Fibroblast of mammary gland (primary cell): Measurements from ENCODE around the gene TTC21B.
"Not testable (repeated sequence)": the region's sequence is repeated elsewhere in the genome, so short reads cannot be mapped to it uniquely, and the experiment has no call there.

ENCODE experiments used
- DNase-seq: peaks from one replicate; pipeline ENCODE4 v3.0.0-alpha.2; 2010; ENCODE audit warnings: low read depth
- H3K4me3 ChIP-seq: 2 replicates; pipeline ENCODE4 v1.5.1; 2011; ENCODE audit warnings: low read depth, mild to moderate bottlenecking, low read length, moderate library complexity; ENCODE audit not compliant: control insufficient read depth
- TF ChIP-seq, protein P1 (sequence below): conservative IDR thresholded peaks from 2 replicates; pipeline ENCODE4 v1.5.1; 2011; ENCODE audit warnings: low read depth, low read length, inconsistent platforms; ENCODE audit not compliant: control insufficient read depth, insufficient read depth

Gene TTC21B

GRCh38 chr2:165870346-165870745 lies 83.2 kb downstream of the TTC21B start:
- DNase-seq: no peak
- TF ChIP-seq, protein P1, sequence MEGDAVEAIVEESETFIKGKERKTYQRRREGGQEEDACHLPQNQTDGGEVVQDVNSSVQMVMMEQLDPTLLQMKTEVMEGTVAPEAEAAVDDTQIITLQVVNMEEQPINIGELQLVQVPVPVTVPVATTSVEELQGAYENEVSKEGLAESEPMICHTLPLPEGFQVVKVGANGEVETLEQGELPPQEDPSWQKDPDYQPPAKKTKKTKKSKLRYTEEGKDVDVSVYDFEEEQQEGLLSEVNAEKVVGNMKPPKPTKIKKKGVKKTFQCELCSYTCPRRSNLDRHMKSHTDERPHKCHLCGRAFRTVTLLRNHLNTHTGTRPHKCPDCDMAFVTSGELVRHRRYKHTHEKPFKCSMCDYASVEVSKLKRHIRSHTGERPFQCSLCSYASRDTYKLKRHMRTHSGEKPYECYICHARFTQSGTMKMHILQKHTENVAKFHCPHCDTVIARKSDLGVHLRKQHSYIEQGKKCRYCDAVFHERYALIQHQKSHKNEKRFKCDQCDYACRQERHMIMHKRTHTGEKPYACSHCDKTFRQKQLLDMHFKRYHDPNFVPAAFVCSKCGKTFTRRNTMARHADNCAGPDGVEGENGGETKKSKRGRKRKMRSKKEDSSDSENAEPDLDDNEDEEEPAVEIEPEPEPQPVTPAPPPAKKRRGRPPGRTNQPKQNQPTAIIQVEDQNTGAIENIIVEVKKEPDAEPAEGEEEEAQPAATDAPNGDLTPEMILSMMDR: no peak
- no peak overlapping the region for H3K4me3 ChIP-seq

DNA sequence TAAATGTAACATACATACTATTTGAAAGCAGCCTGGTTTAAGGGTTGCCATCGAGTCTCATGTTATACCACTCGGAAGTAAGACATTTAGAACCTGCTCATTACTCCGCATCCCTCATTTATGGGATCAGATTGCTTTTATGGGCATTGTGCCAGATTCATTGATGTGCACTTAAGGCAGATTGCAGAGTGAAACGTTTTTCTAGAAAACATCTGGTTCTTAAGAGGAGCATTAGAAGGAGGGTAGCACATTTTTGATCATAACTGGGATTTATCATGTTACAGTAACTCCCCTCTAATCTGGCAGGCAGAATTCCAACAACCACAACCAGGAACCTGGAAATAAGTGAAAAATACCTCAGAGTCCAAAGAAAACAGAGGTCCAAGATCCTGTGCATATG lies 85.4 kb downstream of the TTC21B start:
- DNase-seq: peak; percentile 30
- no peak overlapping the region for H3K4me3 ChIP-seq
- TF ChIP-seq, protein P1: no peak

DNA sequence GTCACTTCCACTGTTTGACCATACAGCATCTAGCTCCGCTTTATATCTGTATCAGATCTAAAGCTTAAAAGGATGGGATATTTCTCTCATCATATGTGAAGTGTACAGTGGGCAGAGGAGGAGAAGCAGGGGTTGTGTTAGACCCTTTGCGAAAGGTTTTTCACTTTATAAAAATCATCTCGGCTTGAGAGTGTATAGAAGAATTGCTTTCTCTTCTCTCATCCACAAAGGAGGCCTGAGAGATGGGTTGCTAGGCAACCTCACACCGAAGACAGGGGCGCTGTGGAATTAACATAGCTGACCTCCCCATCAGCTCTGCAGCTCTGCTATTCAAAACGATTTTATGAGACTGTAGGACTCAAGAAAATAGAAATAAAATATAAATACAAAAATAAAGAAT lies 89.3 kb downstream of the TTC21B start:
- no peak for DNase-seq
- TF ChIP-seq, protein P1: no peak
- H3K4me3 ChIP-seq: no peak overlapping the region

DNA sequence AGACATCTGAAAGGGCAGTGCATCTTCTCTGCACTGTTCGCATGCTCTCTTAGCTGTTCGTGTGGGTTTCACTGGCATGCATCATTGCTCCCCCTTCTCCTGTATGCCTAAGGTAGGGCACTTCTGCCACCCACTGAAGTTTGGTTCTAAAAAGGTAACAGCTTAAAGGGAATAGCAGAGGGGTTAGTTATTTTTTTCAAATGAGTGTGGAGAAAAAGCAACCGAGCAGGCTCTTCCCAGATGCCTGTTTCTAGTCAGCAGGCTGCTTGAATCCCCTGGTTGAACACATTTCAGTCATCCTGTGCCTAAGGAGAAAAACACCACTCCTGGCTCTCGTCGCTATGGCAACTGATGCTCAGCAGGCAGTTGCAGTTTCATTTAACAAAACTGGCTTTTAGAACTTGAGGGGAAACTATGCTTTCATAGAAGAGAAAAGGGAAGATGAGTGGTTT lies 89.7 kb downstream of the TTC21B start:
- DNase-seq: no peak
- TF ChIP-seq, protein P1: no peak
- no peak overlapping the region for H3K4me3 ChIP-seq

GRCh38 chr2:165861083-165861482 lies 92.5 kb downstream of the TTC21B start:
- DNase-seq, H3K4me3 ChIP-seq: not testable (repeated sequence)

DNA sequence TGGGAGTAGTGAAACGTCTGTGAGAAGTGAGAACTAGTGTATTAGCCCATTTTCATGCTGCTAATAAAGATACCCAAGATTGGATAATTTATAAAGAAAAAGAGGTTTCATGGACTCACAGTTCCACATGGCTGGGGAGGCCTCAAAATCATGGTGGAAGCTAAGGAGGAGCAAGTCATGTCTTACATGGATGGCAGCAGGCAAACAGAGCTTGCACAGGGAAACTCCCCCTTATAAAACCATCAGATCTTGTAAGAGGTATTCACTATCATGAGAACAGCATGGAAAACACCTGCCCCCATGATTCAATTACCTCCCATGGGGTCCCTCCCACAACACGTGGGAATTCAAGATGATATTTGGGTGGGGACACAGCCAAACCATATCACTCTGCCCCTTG lies 93.9 kb downstream of the TTC21B start:
- H3K4me3 ChIP-seq: not testable (repeated sequence)

DNA sequence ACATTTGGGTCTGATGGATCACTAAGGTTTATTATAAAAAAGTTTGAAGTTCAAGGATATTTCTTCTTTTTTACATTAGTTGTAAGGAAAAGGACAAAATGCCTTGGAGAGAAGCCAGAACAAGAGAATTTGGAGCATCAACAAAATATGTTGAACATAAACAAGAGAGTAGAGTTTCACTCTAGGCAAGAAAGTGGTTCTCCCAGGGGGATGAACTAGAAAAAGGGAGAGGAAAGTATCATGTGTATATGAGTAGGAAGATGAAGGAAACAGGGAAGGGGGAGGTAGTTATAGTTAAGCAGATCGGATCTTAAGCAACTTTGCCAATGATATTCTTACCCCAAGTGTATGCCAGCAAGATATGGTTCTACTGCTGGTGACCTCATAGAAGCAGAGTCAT lies 95.7 kb downstream of the TTC21B start:
- peak; percentile 45 for DNase-seq
- TF ChIP-seq, protein P1: no peak
- no peak overlapping the region for H3K4me3 ChIP-seq

More for the DNA sequence above, 93.9 kb downstream of the TTC21B start:
- not testable (repeated sequence) for DNase-seq

GRCh38 chr2:165852394-165852793 lies 101.2 kb downstream of the TTC21B start:
- H3K4me3 ChIP-seq: no peak overlapping the region
- no peak for DNase-seq
- TF ChIP-seq, protein P1: no peak
